GM19240 (cell line): ENCODE results near the gene PRSS27.
"Not testable (repeated sequence)": the region's sequence is repeated elsewhere in the genome, so short reads cannot be mapped to it uniquely, and the experiment has no call there.

Source experiments
- DNase-seq: peaks from one replicate; pipeline ENCODE4 v3.0.0; 2011; ENCODE audit warnings: low spot score; ENCODE audit not compliant: insufficient read length

Gene PRSS27

GRCh38 chr16:2675021-2675420 lies 45.0 kb downstream of the PRSS27 start:
- no peak for DNase-seq

- DNase-seq = peak; percentile 92
Observed at GRCh38 chr16:2673066-2673999, 46.7 kb downstream of the PRSS27 start.

GRCh38 chr16:2671741-2672140 lies 48.3 kb downstream of the PRSS27 start:
- no peak for DNase-seq

GRCh38 chr16:2671193-2671592 lies 48.8 kb downstream of the PRSS27 start:
- not testable (repeated sequence) for DNase-seq

GRCh38 chr16:2670017-2670416 lies 50.0 kb downstream of the PRSS27 start:
- not testable (repeated sequence) for DNase-seq

- not testable (repeated sequence) for DNase-seq
Observed at GRCh38 chr16:2669587-2669986, 50.4 kb downstream of the PRSS27 start.

GRCh38 chr16:2666671-2667070 lies 53.4 kb downstream of the PRSS27 start:
- not testable (repeated sequence) for DNase-seq

- DNase-seq = no peak
Observed at GRCh38 chr16:2664574-2664982, 55.4 kb downstream of the PRSS27 start.

GRCh38 chr16:2663553-2664546 lies 56.2 kb downstream of the PRSS27 start:
- DNase-seq = no peak
